ENCODE data around the gene GPR84.
A peak's percentile ranks its signal among the peaks of the same experiment; 100 is the strongest.

GPR84 gene

GRCh38 chr12:54381136-54381535, 16.9 kb upstream of the GPR84 start:
- no peak for DNase-seq (ENCODE audit: extremely low read depth, insufficient read length)

GRCh38 chr12:54379398-54380201, 15.3 kb upstream of the GPR84 start:
- no peaks in the 10 kb centered on the region; the same call in 1 of the 2 replicates for H3K36me3 ChIP-seq (ENCODE audit: control insufficient read depth, insufficient read depth, low read length)
- H3K4me3 ChIP-seq (replicated peaks; ENCODE audit: low read depth, low read length) = no peak overlapping the region
- DNase-seq (ENCODE audit: extremely low read depth, insufficient read length) = peak; percentile 75
- TF ChIP-seq CTCF (IDR thresholded peaks at IDR 0.05; ENCODE audit: insufficient read depth, low read length, poor library complexity, severe bottlenecking) = peak; percentile 100
- H3K27me3 ChIP-seq (replicated peaks; ENCODE audit: control insufficient read depth, insufficient read depth, low read length) = no peaks in the 10 kb centered on the region; the same call in 1 of the 2 replicates

More at GRCh38 chr12:54381136-54381535, 16.9 kb upstream of the GPR84 start:
- Histone ChIP-seq H3K27me3 (replicated peaks; ENCODE audit: control insufficient read depth, insufficient read depth, low read length) (no peaks in the 10 kb centered on the region; the same call in 1 of the 2 replicates), H3K36me3 (ENCODE audit: control insufficient read depth, insufficient read depth, low read length) (no peaks in the 10 kb centered on the region; the same call in 1 of the 2 replicates), H3K4me3 (replicated peaks; ENCODE audit: low read depth, low read length) (no peak overlapping the region)
- no peak for TF ChIP-seq CTCF (IDR thresholded peaks at IDR 0.05; ENCODE audit: insufficient read depth, low read length, poor library complexity, severe bottlenecking)

GRCh38 chr12:54378796-54379397, 14.6 kb upstream of the GPR84 start:
- H3K4me3 ChIP-seq (replicated peaks; ENCODE audit: low read depth, low read length) = no peak overlapping the region
- no peak for TF ChIP-seq CTCF (IDR thresholded peaks at IDR 0.05; ENCODE audit: insufficient read depth, low read length, poor library complexity, severe bottlenecking)
- H3K27me3 ChIP-seq (replicated peaks; ENCODE audit: control insufficient read depth, insufficient read depth, low read length) = no peaks in the 10 kb centered on the region; the same call in 1 of the 2 replicates
- no peaks in the 10 kb centered on the region; the same call in 1 of the 2 replicates for H3K36me3 ChIP-seq (ENCODE audit: control insufficient read depth, insufficient read depth, low read length)
- DNase-seq (ENCODE audit: extremely low read depth, insufficient read length) = no peak

- Histone ChIP-seq H3K36me3 (ENCODE audit: control insufficient read depth, insufficient read depth, low read length) (no peaks in the 10 kb centered on the region; the same call in 1 of the 2 replicates), H3K27me3 (replicated peaks; ENCODE audit: control insufficient read depth, insufficient read depth, low read length) (no peaks in the 10 kb centered on the region; the same call in 1 of the 2 replicates), H3K4me3 (replicated peaks; ENCODE audit: low read depth, low read length) (no peak overlapping the region)
- TF ChIP-seq CTCF (IDR thresholded peaks at IDR 0.05; ENCODE audit: insufficient read depth, low read length, poor library complexity, severe bottlenecking) = no peak
- DNase-seq (ENCODE audit: extremely low read depth, insufficient read length) = no peak
Measured at GRCh38 chr12:54377797-54378515, 13.7 kb upstream of the GPR84 start.

GRCh38 chr12:54377007-54377406, 12.7 kb upstream of the GPR84 start:
- H3K27me3 ChIP-seq (replicated peaks; ENCODE audit: control insufficient read depth, insufficient read depth, low read length) = no peaks in the 10 kb centered on the region; the same call in 1 of the 2 replicates
- no peak overlapping the region for H3K4me3 ChIP-seq (replicated peaks; ENCODE audit: low read depth, low read length)
- H3K36me3 ChIP-seq (ENCODE audit: control insufficient read depth, insufficient read depth, low read length) = no peaks in the 10 kb centered on the region; the same call in 1 of the 2 replicates
- no peak for DNase-seq (ENCODE audit: extremely low read depth, insufficient read length)
- TF ChIP-seq CTCF (IDR thresholded peaks at IDR 0.05; ENCODE audit: insufficient read depth, low read length, poor library complexity, severe bottlenecking) = no peak

Data from GM06990 (cell line).